Measurements from ENCODE around the gene VTA1. TPM values are rescaled to one million over a fixed set of nuclear protein-coding genes. Genes with fewer than 3 reads are reported as not detected.
"Not testable (repeated sequence)": the region's sequence is repeated elsewhere in the genome, so short reads cannot be mapped to it uniquely, and the experiment has no call there.

VTA1 gene
- total RNA-seq, 2 experiments from 2014 or later, result 45.0 to 53.6 TPM

GRCh38 chr6:142182004-142182403, 34.9 kb downstream of the VTA1 start:
- DNase-seq, result no peak
- peaks cover 10% of the 10 kb centered on the region for H3K9me3 Mint-ChIP-seq
- no peaks in the 10 kb centered on the region for H3K4me1 Mint-ChIP-seq
- H3K36me3 Mint-ChIP-seq (ENCODE audit: low read depth), result peaks cover 26% of the 10 kb centered on the region
- POLR2A ChIA-PET, result no interaction called here
- H3K4me3 Mint-ChIP-seq, result no peak overlapping the region
- no peak overlapping the region for H3K27ac Mint-ChIP-seq
- CTCF ChIA-PET, result no interaction called here
- no peaks in the 10 kb centered on the region for H3K27me3 Mint-ChIP-seq

GRCh38 chr6:142183351-142183750, 36.3 kb downstream of the VTA1 start:
- CTCF ChIA-PET, result no interaction called here

GRCh38 chr6:142184307-142184706, 37.2 kb downstream of the VTA1 start:
- ChIA-PET CTCF (no interaction called here), POLR2A (no interaction called here)
- no peaks in the 10 kb centered on the region for H3K27me3 Mint-ChIP-seq

More at GRCh38 chr6:142183351-142183750, 36.3 kb downstream of the VTA1 start:
- POLR2A ChIA-PET, result no interaction called here
- H3K9me3 Mint-ChIP-seq, result no peaks in the 10 kb centered on the region
- no peaks in the 10 kb centered on the region for H3K27me3 Mint-ChIP-seq
- H3K4me3 Mint-ChIP-seq, result no peak overlapping the region
- no peaks in the 10 kb centered on the region for H3K4me1 Mint-ChIP-seq
- peaks cover 15% of the 10 kb centered on the region for H3K36me3 Mint-ChIP-seq (ENCODE audit: low read depth)
- no peak for DNase-seq
- no peak overlapping the region for H3K27ac Mint-ChIP-seq

GRCh38 chr6:142185641-142186040, 38.6 kb downstream of the VTA1 start:
- Mint-ChIP-seq H3K4me3 (no peak overlapping the region), H3K27me3 (no peaks in the 10 kb centered on the region), H3K27ac (no peak overlapping the region), H3K4me1 (no peaks in the 10 kb centered on the region), H3K36me3 (ENCODE audit: low read depth) (peaks cover 24% of the 10 kb centered on the region), H3K9me3 (no peaks in the 10 kb centered on the region)
- ChIA-PET POLR2A (no interaction called here), CTCF (interaction anchor here (1.2 kb wide), 1 partner anchor 38 kb away, joined by 4 read pairs; the partner anchor contains the start of genes NMBR and VTA1)
- no peak for DNase-seq

More at GRCh38 chr6:142184307-142184706, 37.2 kb downstream of the VTA1 start:
- DNase-seq, result no peak
- Mint-ChIP-seq H3K9me3 (no peaks in the 10 kb centered on the region), H3K36me3 (ENCODE audit: low read depth) (peaks cover 18% of the 10 kb centered on the region), H3K4me3 (no peak overlapping the region), H3K4me1 (no peaks in the 10 kb centered on the region), H3K27ac (no peak overlapping the region)

- H3K4me1 Mint-ChIP-seq, result no peaks in the 10 kb centered on the region
- CTCF ChIA-PET, result interaction anchor here (0.8 to 1.3 kb wide), 3 partner anchors 9 to 40 kb away, joined by 3 to 6 read pairs (median 5); partner anchors contain the start of genes NMBR and VTA1
- H3K27ac Mint-ChIP-seq, result no peak overlapping the region
- H3K36me3 Mint-ChIP-seq (ENCODE audit: low read depth), result peaks cover 19% of the 10 kb centered on the region
- POLR2A ChIA-PET, result no interaction called here
- H3K27me3 Mint-ChIP-seq, result no peaks in the 10 kb centered on the region
- H3K9me3 Mint-ChIP-seq, result no peaks in the 10 kb centered on the region
- DNase-seq, result no peak
- no peak overlapping the region for H3K4me3 Mint-ChIP-seq
These were observed 40.1 kb downstream of the VTA1 start for GRCh38 chr6:142187209-142187608.

- CTCF ChIA-PET, result interaction anchor here (0.6 to 1.1 kb wide), 2 partner anchors 11 to 19 kb away, joined by 3 to 5 read pairs; no protein-coding TSS in a partner anchor
- peaks cover 12% of the 10 kb centered on the region for H3K36me3 Mint-ChIP-seq (ENCODE audit: low read depth)
- DNase-seq, H3K9me3 Mint-ChIP-seq, H3K4me1 Mint-ChIP-seq, H3K4me3 Mint-ChIP-seq, POLR2A ChIA-PET, H3K27me3 Mint-ChIP-seq, H3K27ac Mint-ChIP-seq: not testable (repeated sequence)
These were observed 41.3 kb downstream of the VTA1 start for GRCh38 chr6:142188341-142188740.

- Mint-ChIP-seq H3K9me3 (no peaks in the 10 kb centered on the region), H3K4me1 (no peaks in the 10 kb centered on the region), H3K27me3 (no peaks in the 10 kb centered on the region), H3K36me3 (ENCODE audit: low read depth) (peaks cover 12% of the 10 kb centered on the region), H3K4me3 (no peak overlapping the region), H3K27ac (no peak overlapping the region)
- DNase-seq, result no peak
- ChIA-PET CTCF (no interaction called here), POLR2A (no interaction called here)
These were observed 42.0 kb downstream of the VTA1 start for GRCh38 chr6:142189057-142189456.

- CTCF ChIA-PET, result no interaction called here
- no peak for DNase-seq
- peaks cover 23% of the 10 kb centered on the region for H3K36me3 Mint-ChIP-seq (ENCODE audit: low read depth)
- no peaks in the 10 kb centered on the region for H3K27me3 Mint-ChIP-seq
- peaks cover 13% of the 10 kb centered on the region for H3K4me1 Mint-ChIP-seq
- H3K27ac Mint-ChIP-seq, result no peak overlapping the region
- H3K4me3 Mint-ChIP-seq, result no peak overlapping the region
- H3K9me3 Mint-ChIP-seq, result no peaks in the 10 kb centered on the region
- POLR2A ChIA-PET, result no interaction called here
These were observed 45.3 kb downstream of the VTA1 start for GRCh38 chr6:142192343-142192742.

GRCh38 chr6:142193621-142194020, 46.6 kb downstream of the VTA1 start:
- H3K9me3 Mint-ChIP-seq, result no peaks in the 10 kb centered on the region
- H3K27me3 Mint-ChIP-seq, result no peaks in the 10 kb centered on the region
- no peak overlapping the region for H3K27ac Mint-ChIP-seq
- no peak overlapping the region for H3K4me3 Mint-ChIP-seq
- no peak for DNase-seq
- ChIA-PET CTCF (no interaction called here), POLR2A (no interaction called here)
- H3K36me3 Mint-ChIP-seq (ENCODE audit: low read depth), result peaks cover 28% of the 10 kb centered on the region
- H3K4me1 Mint-ChIP-seq, result peaks cover 13% of the 10 kb centered on the region

GRCh38 chr6:142195862-142196541, 48.9 kb downstream of the VTA1 start:
- H3K4me3 Mint-ChIP-seq, result no peak overlapping the region

GRCh38 chr6:142200846-142201628, 54.0 kb downstream of the VTA1 start:
- no peak overlapping the region for H3K4me3 Mint-ChIP-seq
- H3K36me3 Mint-ChIP-seq (ENCODE audit: low read depth), result peaks cover 28% of the 10 kb centered on the region
- H3K27me3 Mint-ChIP-seq, result no peaks in the 10 kb centered on the region
- ChIA-PET CTCF (no interaction called here), POLR2A (no interaction called here)
- H3K9me3 Mint-ChIP-seq, result no peaks in the 10 kb centered on the region
- DNase-seq, result no peak
- H3K27ac Mint-ChIP-seq, result no peak overlapping the region
- H3K4me1 Mint-ChIP-seq, result peaks cover 4% of the 10 kb centered on the region

More at GRCh38 chr6:142195862-142196541, 48.9 kb downstream of the VTA1 start:
- Mint-ChIP-seq H3K4me1 (peaks cover 13% of the 10 kb centered on the region), H3K27me3 (no peaks in the 10 kb centered on the region), H3K27ac (no peak overlapping the region), H3K36me3 (ENCODE audit: low read depth) (peaks cover 24% of the 10 kb centered on the region), H3K9me3 (no peaks in the 10 kb centered on the region)
- DNase-seq, result no peak
- ChIA-PET CTCF (interaction anchor here (0.9 to 1.2 kb wide), 3 partner anchors 9 to 40 kb away, joined by 3 to 6 read pairs (median 4); no protein-coding TSS in a partner anchor), POLR2A (interaction anchor here (0.6 kb wide), 1 partner anchor 220 kb away, joined by 7 read pairs; no protein-coding TSS in a partner anchor)

- Mint-ChIP-seq H3K27ac (peak overlapping the region; percentile 65), H3K4me3 (no peak overlapping the region), H3K36me3 (ENCODE audit: low read depth) (peaks cover 51% of the 10 kb centered on the region), H3K9me3 (peaks cover 6% of the 10 kb centered on the region), H3K4me1 (peaks cover 2% of the 10 kb centered on the region), H3K27me3 (no peaks in the 10 kb centered on the region)
- ChIA-PET POLR2A (no interaction called here), CTCF (interaction anchor here (0.6 to 1.2 kb wide), 3 partner anchors 14 to 60 kb away, joined by 3 to 8 read pairs (median 5); partner anchors contain the start of genes NMBR and VTA1)
- DNase-seq, result peak; percentile 45
These were observed 60.3 kb downstream of the VTA1 start for GRCh38 chr6:142207265-142207877.

- no peaks in the 10 kb centered on the region for H3K27me3 Mint-ChIP-seq
- peaks cover 21% of the 10 kb centered on the region for H3K9me3 Mint-ChIP-seq
- H3K36me3 Mint-ChIP-seq (ENCODE audit: low read depth), result peaks cover 62% of the 10 kb centered on the region
- CTCF ChIA-PET, result no interaction called here
- H3K4me1 Mint-ChIP-seq, result peaks cover 2% of the 10 kb centered on the region
- no peak for DNase-seq
- POLR2A ChIA-PET, result no interaction called here
- H3K27ac Mint-ChIP-seq, result no peak overlapping the region
- no peak overlapping the region for H3K4me3 Mint-ChIP-seq
These were observed 63.5 kb downstream of the VTA1 start for GRCh38 chr6:142210606-142211005.

Measured in activated CD4-positive, alpha-beta T cell treated with anti-CD3 and anti-CD28 coated beads, Interleukin-2, amount 10 ng/mL, durations not matched to agents 7 days and 5 days (primary cell).